ENCODE results near the gene FETUB.
"Not testable (repeated sequence)": the region's sequence is repeated elsewhere in the genome, so short reads cannot be mapped to it uniquely, and the experiment has no call there.

Gene FETUB

DNA sequence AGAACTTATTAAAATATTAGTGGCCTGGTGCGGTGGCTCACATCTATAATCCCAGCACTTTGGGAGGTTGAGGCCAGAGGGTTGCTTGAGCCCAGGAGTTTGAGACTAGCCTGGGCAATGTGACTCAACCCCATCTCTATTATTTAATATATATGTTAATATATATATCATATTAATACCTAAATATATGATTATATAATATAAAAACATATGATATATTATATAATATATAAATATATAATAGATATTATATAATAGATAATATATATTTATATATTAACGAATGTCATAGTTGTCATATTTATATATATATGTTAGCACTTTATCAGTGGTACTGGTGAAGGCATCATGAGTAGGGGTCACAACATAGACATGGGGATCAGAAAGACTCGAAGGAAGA is 30.9 kb downstream of the FETUB start:
- no peak overlapping the region for H3K27ac ChIP-seq (ENCODE audit: low read depth, low read length)

DNA sequence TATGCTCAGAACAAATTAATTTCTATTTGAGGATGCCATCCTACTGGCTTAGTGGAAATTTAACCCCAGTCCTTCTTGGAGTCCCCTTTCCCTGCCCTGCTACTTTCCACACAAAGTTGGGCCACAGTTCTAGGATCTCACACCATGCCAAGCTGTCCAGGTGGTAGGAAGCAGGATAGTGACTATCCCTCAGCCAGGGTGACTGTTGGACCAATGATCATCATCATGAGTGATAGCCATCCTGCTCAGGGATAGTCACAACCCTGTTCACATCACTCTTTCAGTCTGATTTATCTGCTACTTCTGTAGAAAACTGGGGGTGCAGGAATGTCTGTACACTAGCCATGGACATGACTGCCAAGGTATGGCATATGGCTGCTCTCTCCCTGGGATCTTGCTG is 38.4 kb downstream of the FETUB start:
- Histone ChIP-seq H3K4me1 (ENCODE audit: control insufficient read depth, insufficient read depth, low read length) (no peaks in the 10 kb centered on the region), H3K27me3 (ENCODE audit: control insufficient read depth, insufficient read depth, low read length) (no peaks in the 10 kb centered on the region), H3K4me3 (ENCODE audit: low read length) (no peak overlapping the region), H3K36me3 (ENCODE audit: control insufficient read depth, insufficient read depth, low read length) (no peaks in the 10 kb centered on the region), H3K9ac (ENCODE audit: low read length) (no peak overlapping the region), H3K27ac (ENCODE audit: low read depth, low read length) (no peak overlapping the region)

More for the DNA sequence above, 30.9 kb downstream of the FETUB start:
- no peak overlapping the region for H3K9ac ChIP-seq (ENCODE audit: low read length)
- H3K4me1 ChIP-seq (ENCODE audit: control insufficient read depth, insufficient read depth, low read length): no peaks in the 10 kb centered on the region
- H3K4me3 ChIP-seq (ENCODE audit: low read length): no peak overlapping the region
- H3K27me3 ChIP-seq (ENCODE audit: control insufficient read depth, insufficient read depth, low read length): no peaks in the 10 kb centered on the region
- no peaks in the 10 kb centered on the region for H3K36me3 ChIP-seq (ENCODE audit: control insufficient read depth, insufficient read depth, low read length)

DNA sequence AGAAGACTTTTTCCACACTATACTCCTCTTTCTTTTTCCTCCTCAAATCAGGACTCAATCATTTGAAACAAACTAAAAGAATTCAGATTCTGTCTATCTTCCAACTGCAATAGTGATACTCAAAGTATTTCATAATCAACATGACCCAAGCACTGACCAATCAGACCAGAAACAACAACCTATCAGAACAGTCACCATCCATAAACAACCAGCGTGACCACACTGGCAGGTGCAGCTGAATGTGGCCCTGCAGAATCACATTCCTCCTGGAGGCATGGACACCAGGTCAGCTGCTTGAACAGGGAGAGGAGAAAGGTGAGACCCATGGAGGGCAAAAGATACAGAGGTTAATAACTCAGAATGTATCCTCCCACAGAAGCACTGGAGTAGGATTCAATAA is 39.0 kb downstream of the FETUB start:
- H3K36me3 ChIP-seq (ENCODE audit: control insufficient read depth, insufficient read depth, low read length): no peaks in the 10 kb centered on the region
- no peak overlapping the region for H3K4me3 ChIP-seq (ENCODE audit: low read length)
- no peaks in the 10 kb centered on the region for H3K27me3 ChIP-seq (ENCODE audit: control insufficient read depth, insufficient read depth, low read length)
- no peaks in the 10 kb centered on the region for H3K4me1 ChIP-seq (ENCODE audit: control insufficient read depth, insufficient read depth, low read length)
- no peak overlapping the region for H3K27ac ChIP-seq (ENCODE audit: low read depth, low read length)
- H3K9ac ChIP-seq (ENCODE audit: low read length): no peak overlapping the region

DNA sequence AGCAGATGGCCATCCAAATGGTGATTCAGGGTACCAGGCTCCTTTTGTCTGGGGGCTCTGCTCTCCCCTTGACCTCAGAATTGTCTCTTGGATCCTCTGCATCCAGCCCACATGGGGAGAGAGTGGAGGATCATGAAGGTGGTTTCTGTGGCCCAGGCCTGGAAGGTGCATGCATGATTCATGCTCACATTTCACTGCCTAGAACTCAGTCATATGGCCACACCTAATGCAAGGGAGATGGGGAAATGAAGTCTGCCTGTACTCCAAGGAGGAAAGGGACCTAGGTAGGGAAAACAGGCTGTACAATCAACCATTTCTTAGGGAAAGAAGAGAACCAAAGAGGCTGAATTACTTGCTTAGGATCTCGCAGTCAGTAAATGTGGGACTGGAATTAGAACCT is 40.7 kb downstream of the FETUB start:
- Histone ChIP-seq H3K4me1 (ENCODE audit: control insufficient read depth, insufficient read depth, low read length) (no peaks in the 10 kb centered on the region), H3K36me3 (ENCODE audit: control insufficient read depth, insufficient read depth, low read length) (no peaks in the 10 kb centered on the region), H3K4me3 (ENCODE audit: low read length) (no peak overlapping the region), H3K9ac (ENCODE audit: low read length) (no peak overlapping the region), H3K27me3 (ENCODE audit: control insufficient read depth, insufficient read depth, low read length) (no peaks in the 10 kb centered on the region), H3K27ac (ENCODE audit: low read depth, low read length) (no peak overlapping the region)

DNA sequence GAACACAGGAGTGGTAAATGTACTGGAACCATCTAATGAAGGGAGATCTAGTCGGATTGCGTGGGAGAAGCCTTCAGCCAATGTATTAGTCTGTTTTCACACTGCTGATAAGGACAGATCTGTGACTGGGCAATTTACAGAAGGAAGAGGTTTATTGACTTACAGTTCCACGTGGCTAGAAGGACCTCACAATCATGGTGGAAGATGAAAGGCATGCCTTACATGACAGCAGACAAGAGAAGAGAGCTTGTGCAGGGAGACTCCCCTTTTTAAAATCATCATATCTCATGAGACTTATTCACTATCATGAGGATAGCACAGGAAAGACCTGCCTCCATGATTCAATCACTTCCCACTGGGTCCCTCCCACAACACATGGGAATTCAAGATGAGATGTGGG is 42.6 kb downstream of the FETUB start:
- no peaks in the 10 kb centered on the region for H3K36me3 ChIP-seq (ENCODE audit: control insufficient read depth, insufficient read depth, low read length)
- no peaks in the 10 kb centered on the region for H3K4me1 ChIP-seq (ENCODE audit: control insufficient read depth, insufficient read depth, low read length)
- no peak overlapping the region for H3K27ac ChIP-seq (ENCODE audit: low read depth, low read length)
- no peak overlapping the region for H3K4me3 ChIP-seq (ENCODE audit: low read length)
- no peaks in the 10 kb centered on the region for H3K27me3 ChIP-seq (ENCODE audit: control insufficient read depth, insufficient read depth, low read length)
- no peak overlapping the region for H3K9ac ChIP-seq (ENCODE audit: low read length)

DNA sequence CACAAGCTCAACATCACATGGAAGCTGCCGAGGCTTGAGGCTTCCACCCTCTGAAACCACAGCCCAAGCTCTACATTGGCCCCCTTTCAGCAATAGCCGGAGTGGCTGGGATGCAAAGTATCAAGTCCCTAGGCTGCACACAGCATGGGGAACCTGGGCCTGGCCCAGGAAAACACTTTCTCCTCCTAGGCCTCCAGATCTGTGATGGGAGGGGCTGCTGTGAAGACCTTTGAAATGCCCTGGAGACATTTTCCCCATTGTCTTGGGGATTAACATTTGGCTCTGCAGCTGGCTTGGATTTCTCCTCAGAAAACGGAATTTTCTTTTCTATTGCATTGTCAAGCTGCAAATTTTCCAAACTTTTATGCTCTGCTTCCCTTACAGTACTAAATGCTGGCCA is 43.8 kb downstream of the FETUB start:
- no peaks in the 10 kb centered on the region for H3K36me3 ChIP-seq (ENCODE audit: control insufficient read depth, insufficient read depth, low read length)
- H3K27me3 ChIP-seq (ENCODE audit: control insufficient read depth, insufficient read depth, low read length): no peaks in the 10 kb centered on the region
- H3K4me1 ChIP-seq (ENCODE audit: control insufficient read depth, insufficient read depth, low read length): no peaks in the 10 kb centered on the region
- H3K27ac ChIP-seq (ENCODE audit: low read depth, low read length): no peak overlapping the region
- no peak overlapping the region for H3K4me3 ChIP-seq (ENCODE audit: low read length)
- no peak overlapping the region for H3K9ac ChIP-seq (ENCODE audit: low read length)

DNA sequence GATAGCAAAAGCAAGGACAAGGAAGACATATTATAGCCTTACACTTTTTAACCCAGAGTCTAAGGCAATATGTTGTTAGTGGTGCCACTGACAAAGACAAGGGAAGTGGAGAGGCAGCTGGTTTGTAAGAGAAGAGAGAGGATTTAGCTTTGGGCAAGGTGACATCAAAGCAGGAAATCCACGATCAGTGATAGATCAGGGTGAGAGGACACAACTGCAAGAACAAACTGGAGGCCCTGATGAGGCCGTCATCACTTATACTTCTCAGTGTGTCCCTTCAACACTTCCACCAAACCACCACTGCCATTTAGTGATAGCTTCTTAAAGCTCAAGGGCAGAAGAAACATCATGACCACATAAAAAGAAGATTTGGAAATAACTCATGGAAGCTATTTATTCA is 46.3 kb downstream of the FETUB start:
- not testable (repeated sequence) for H3K36me3 ChIP-seq (ENCODE audit: control insufficient read depth, insufficient read depth, low read length); H3K9ac ChIP-seq (ENCODE audit: low read length); H3K4me1 ChIP-seq (ENCODE audit: control insufficient read depth, insufficient read depth, low read length); H3K27me3 ChIP-seq (ENCODE audit: control insufficient read depth, insufficient read depth, low read length); H3K27ac ChIP-seq (ENCODE audit: low read depth, low read length); H3K4me3 ChIP-seq (ENCODE audit: low read length)

DNA sequence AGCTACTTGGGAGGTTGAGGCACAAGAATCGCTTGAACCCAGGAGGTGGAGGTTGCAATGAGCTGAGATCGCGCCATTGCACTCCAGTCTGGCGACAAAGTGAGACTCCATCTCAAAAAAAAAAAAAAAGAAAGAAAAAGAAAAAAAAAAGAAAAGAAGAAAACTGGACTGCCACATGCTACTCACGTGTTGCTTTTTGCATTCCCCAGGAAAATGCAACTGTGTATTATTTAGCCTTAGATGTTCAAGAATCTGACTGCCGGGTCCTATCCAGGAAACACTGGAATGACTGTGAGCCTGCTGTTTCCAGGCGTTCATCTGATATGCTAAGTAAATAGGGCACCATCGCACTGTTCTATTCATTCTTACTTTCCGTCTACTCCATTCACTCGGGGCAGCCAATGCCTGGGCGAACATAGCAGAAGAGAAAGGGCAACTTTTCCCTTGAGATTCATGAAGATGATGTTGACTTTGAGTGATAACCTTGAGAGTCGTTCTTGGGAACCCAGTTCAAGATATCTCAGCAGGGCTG is 47.0 kb downstream of the FETUB start:
- H3K27me3 ChIP-seq (ENCODE audit: control insufficient read depth, insufficient read depth, low read length): no peaks in the 10 kb centered on the region
- no peaks in the 10 kb centered on the region for H3K4me1 ChIP-seq (ENCODE audit: control insufficient read depth, insufficient read depth, low read length)
- H3K9ac ChIP-seq (ENCODE audit: low read length): no peak overlapping the region
- H3K36me3 ChIP-seq (ENCODE audit: control insufficient read depth, insufficient read depth, low read length): no peaks in the 10 kb centered on the region
- no peak overlapping the region for H3K27ac ChIP-seq (ENCODE audit: low read depth, low read length)
- no peak overlapping the region for H3K4me3 ChIP-seq (ENCODE audit: low read length)

DNA sequence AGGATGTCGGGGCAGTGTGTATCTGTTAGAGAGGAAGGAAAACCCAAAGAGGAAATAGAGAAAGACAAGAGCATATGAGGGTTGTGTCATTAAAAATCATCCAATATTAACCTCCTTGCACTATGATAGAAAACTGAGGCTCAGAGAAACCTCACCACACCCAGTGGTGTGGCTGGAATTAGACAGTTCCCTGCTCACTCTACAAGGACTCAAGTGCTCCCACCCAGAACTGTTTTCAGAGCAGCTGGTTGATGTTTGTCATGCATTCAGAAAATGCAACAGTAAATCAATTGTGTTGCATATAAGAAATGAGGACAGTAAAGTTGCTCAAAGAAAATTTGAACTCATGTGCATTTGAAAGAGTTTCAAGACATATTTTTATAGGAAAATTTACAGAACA is 50.1 kb downstream of the FETUB start:
- not testable (repeated sequence) for H3K4me3 ChIP-seq (ENCODE audit: low read length); H3K27me3 ChIP-seq (ENCODE audit: control insufficient read depth, insufficient read depth, low read length); H3K27ac ChIP-seq (ENCODE audit: low read depth, low read length); H3K9ac ChIP-seq (ENCODE audit: low read length); H3K4me1 ChIP-seq (ENCODE audit: control insufficient read depth, insufficient read depth, low read length); H3K36me3 ChIP-seq (ENCODE audit: control insufficient read depth, insufficient read depth, low read length)

DNA sequence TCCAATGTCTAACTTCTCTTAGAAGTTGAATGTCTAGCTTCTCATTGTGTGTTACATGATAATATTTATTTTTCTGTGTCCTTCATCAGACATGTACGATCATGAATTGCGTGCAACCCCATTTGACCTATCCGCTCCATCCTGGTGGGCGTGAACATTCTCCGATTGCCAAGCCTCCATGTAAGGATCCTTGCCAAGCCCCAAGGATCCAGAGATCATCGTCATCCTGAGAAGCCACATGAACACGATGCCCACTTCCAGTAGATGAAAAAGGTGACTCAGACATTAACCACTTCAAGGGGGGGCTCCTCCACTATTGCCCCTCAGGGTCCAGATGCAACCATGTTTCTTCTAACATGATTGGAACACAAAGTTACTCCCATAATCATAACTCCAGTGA is 51.5 kb downstream of the FETUB start:
- no peaks in the 10 kb centered on the region for H3K4me1 ChIP-seq (ENCODE audit: control insufficient read depth, insufficient read depth, low read length)
- H3K27me3 ChIP-seq (ENCODE audit: control insufficient read depth, insufficient read depth, low read length): no peaks in the 10 kb centered on the region
- H3K27ac ChIP-seq (ENCODE audit: low read depth, low read length): no peak overlapping the region

DNA sequence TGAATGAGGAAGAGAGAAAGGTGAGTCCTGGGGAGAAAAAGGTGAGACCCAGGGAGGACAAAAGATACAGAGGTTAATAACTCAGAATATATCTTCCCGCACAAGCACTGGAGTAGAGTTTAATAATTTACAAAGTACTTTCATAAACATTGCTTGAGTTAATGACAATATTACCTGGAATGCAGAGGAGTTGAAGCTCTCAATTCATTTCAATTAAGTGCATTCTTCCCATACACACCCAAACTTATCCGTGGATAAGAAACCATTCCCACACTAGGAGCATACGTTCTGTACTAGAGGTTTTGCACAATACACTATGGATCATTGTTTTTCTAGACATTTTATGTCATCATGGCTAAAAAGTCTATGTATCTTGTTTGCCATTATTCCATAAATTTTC is 53.6 kb downstream of the FETUB start:
- Histone ChIP-seq H3K36me3 (ENCODE audit: control insufficient read depth, insufficient read depth, low read length) (no peaks in the 10 kb centered on the region), H3K9ac (ENCODE audit: low read length) (no peak overlapping the region), H3K4me3 (ENCODE audit: low read length) (no peak overlapping the region), H3K4me1 (ENCODE audit: control insufficient read depth, insufficient read depth, low read length) (no peaks in the 10 kb centered on the region), H3K27me3 (ENCODE audit: control insufficient read depth, insufficient read depth, low read length) (no peaks in the 10 kb centered on the region), H3K27ac (ENCODE audit: low read depth, low read length) (no peak overlapping the region)

More for the DNA sequence above, 51.5 kb downstream of the FETUB start:
- Histone ChIP-seq H3K9ac (ENCODE audit: low read length) (no peak overlapping the region), H3K4me3 (ENCODE audit: low read length) (no peak overlapping the region), H3K36me3 (ENCODE audit: control insufficient read depth, insufficient read depth, low read length) (no peaks in the 10 kb centered on the region)

DNA sequence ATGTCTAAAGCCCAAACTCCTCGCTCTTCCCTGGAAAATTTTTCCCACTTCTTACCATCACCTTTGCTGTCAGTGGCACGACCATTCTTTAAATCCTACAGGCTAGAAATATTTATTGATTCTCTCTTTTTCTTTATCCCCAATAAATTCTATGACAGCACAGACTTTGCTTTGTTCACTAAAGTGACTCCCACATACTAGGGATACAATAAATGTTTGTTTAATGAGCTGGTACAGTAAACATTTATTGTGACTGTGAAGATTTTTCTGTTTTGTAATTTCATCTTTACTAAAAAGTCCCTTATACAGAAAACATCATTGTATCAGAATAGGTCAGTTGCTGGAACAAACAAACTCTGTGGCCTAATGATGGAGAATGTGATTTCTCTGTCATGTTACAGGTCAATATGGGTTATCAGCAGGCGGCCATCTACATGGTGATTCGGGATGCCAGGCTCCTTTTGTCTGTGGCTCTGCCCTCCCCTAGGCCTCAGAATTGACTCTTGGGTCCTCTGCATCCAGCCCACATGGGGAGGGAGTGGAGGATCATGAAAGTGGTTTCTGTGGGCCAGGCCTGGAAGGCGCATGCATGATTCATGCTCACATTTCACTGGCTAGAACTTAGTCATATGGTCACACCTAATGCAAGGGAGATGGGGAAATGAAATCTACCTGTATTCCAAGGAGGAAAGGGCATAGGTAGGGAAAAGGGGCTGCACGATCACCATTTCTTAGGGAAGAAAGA is 54.3 kb downstream of the FETUB start:
- Histone ChIP-seq H3K27ac (ENCODE audit: low read depth, low read length) (no peak overlapping the region), H3K4me3 (ENCODE audit: low read length) (no peak overlapping the region), H3K36me3 (ENCODE audit: control insufficient read depth, insufficient read depth, low read length) (no peaks in the 10 kb centered on the region), H3K9ac (ENCODE audit: low read length) (no peak overlapping the region), H3K27me3 (ENCODE audit: control insufficient read depth, insufficient read depth, low read length) (no peaks in the 10 kb centered on the region), H3K4me1 (ENCODE audit: control insufficient read depth, insufficient read depth, low read length) (no peaks in the 10 kb centered on the region)

DNA sequence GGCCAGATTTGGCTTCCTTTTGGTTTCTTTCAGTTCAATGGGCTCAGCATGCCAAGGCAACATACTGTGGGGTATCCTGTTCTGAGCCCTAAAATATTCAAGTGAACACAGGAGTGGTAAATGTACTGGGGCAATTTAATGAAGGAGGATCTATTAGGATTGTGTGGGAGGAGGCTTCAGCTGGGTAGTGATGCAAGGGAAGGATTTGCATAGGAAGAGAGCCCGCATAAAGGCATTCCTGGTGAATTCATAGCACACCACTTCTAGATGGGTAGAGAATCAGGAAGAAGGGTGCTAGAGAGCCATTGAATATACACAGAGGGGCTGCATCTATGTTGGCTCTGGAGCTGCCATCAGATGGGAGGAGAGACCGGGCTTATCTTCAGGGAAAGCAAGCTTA is 56.3 kb downstream of the FETUB start:
- Histone ChIP-seq H3K9ac (ENCODE audit: low read length) (no peak overlapping the region), H3K27me3 (ENCODE audit: control insufficient read depth, insufficient read depth, low read length) (no peaks in the 10 kb centered on the region), H3K4me1 (ENCODE audit: control insufficient read depth, insufficient read depth, low read length) (no peaks in the 10 kb centered on the region), H3K27ac (ENCODE audit: low read depth, low read length) (no peak overlapping the region), H3K4me3 (ENCODE audit: low read length) (no peak overlapping the region), H3K36me3 (ENCODE audit: control insufficient read depth, insufficient read depth, low read length) (no peaks in the 10 kb centered on the region)
